Measurements from ENCODE around the gene FAM13C. TPM values are rescaled to one million over a fixed set of nuclear protein-coding genes. Genes with fewer than 3 reads are reported as not detected.

Gene FAM13C
- total and polyA plus RNA-seq, 2 of the 13 experiments (the other 11 are each of a cell fraction or from before 2014, with no cell fraction given) = 0.07 to 0.26 TPM

GRCh38 chr10:59222788-59223187, 139.6 kb downstream of the FAM13C start:
- Histone ChIP-seq H3K4me2 (ENCODE audit: low read depth, low read length) (no peak overlapping the region), H3K4me1 (ENCODE audit: insufficient read depth, low read length) (peaks cover 65% of the 10 kb centered on the region), H3K9me3 (ENCODE audit: low read length) (no peaks in the 10 kb centered on the region), H3K79me2 (ENCODE audit: insufficient read depth, low read length) (peaks cover 100% of the 10 kb centered on the region), H3K9ac (ENCODE audit: insufficient read depth, low read depth, low read length) (no peak overlapping the region), H2AFZ (ENCODE audit: low read length) (no peak overlapping the region), H3K27me3 (ENCODE audit: control insufficient read depth in 1 of 2, insufficient read depth in 2 of 2, low read length in 2 of 2) (no peaks in the 10 kb centered on the region), H3K27ac (ENCODE audit: extremely low read length, insufficient read depth, low read length) (peak overlapping the region; percentile 58), H4K20me1 (ENCODE audit: insufficient read depth, low read length) (peaks cover 89% of the 10 kb centered on the region), H3K4me3 (replicated peaks in 1 of 3; ENCODE audit: insufficient read depth in 1 of 3, low read depth in 2 of 3, low read length in 3 of 3) (no peak overlapping the region), H3K36me3 (replicated peaks in 1 of 2; ENCODE audit: control insufficient read depth in 1 of 2, insufficient read depth in 2 of 2, low read length in 2 of 2) (peaks cover 0 to 2% of the 10 kb centered on the region in 2 experiments; a peak in 3 of 5 replicates)
- DNase-seq (ENCODE audit: low spot score) = peak; percentile 89
- POLR2A ChIA-PET = interaction anchor here (0.7 kb wide), 1 partner anchor 255 kb away, joined by 3 read pairs; no protein-coding TSS in a partner anchor
- in situ Hi-C loops (cut with HindIII; ENCODE audit: extremely low pct_ligation_motif_present, low pct_unique_long_range_greater_than_20kb) = no loop called here
- no TSS peak for BruUV-seq (replicated peaks)
- CTCF ChIA-PET (ENCODE audit: low intra/inter-chr PET ratio, low total read pairs) = no interaction called here
- intact Hi-C loops (cut with micrococcal nuclease; ENCODE audit: unreplicated experiment) = loop anchor here (5.0 to 10.0 kb wide), 3 partner anchors 40 to 328 kb away; no protein-coding TSS in a partner anchor
- FAIRE-seq = no peak
- ATAC-seq = peak; percentile 96
- no peak for TF ChIP-seq TMF1 (CRISPR knock-in tag; IDR thresholded peaks at IDR 0.05; ENCODE audit: low read depth)
- no peak for TF ChIP-seq CBX1 (IDR thresholded peaks at IDR 0.05; ENCODE audit: low read depth)
- peak; percentile 72 for TF ChIP-seq ELF3 (CRISPR knock-in tag; IDR thresholded peaks at IDR 0.05)
- no peak for TF ChIP-seq CC2D1A (CRISPR knock-in tag; IDR thresholded peaks at IDR 0.05)
- no peak for TF ChIP-seq SMARCE1 (IDR thresholded peaks at IDR 0.05; ENCODE audit: borderline replicate concordance)
- no peak for TF ChIP-seq TP53 (CRISPR knock-in tag; conservative IDR thresholded peaks at IDR 0.05)
- TF ChIP-seq MED1 (CRISPR knock-in tag; IDR thresholded peaks at IDR 0.05) = 0 out of 2 replicates have a peak, but pooled peaks have one; percentile 16
- no peak for TF ChIP-seq GTF3A (CRISPR knock-in tag; conservative IDR thresholded peaks at IDR 0.05)
- peak; percentile 56 for TF ChIP-seq SOX5 (CRISPR knock-in tag; IDR thresholded peaks at IDR 0.05; ENCODE audit: borderline replicate concordance)
- no peak for TF ChIP-seq HMGXB4 (CRISPR knock-in tag; IDR thresholded peaks at IDR 0.05; ENCODE audit: borderline replicate concordance in 1 of 2, low read depth in 1 of 2)
- TF ChIP-seq CEBPG (CRISPR knock-in tag; IDR thresholded peaks at IDR 0.05) = peak; percentile 54
- TF ChIP-seq RBM22 (optimal IDR thresholded peaks at IDR 0.05; ENCODE audit: low read length) = peak; percentile 60
- no peak for TF ChIP-seq ZFP36L1 (CRISPR knock-in tag; IDR thresholded peaks at IDR 0.05)
- TF ChIP-seq, protein P1, sequence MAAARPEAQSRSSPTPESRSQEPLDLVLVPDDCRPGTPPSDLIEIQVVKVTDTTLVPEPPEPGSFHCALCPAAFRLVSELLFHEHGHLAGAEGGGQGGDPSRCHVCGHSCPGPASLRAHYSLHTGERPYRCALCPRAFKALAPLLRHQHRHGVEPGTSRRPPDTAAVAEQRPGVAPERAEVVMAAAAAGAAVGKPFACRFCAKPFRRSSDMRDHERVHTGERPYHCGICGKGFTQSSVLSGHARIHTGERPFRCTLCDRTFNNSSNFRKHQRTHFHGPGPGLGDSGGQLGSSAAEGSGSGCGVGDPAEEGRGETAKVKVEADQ (CRISPR knock-in tag; IDR thresholded peaks at IDR 0.05; ENCODE audit: borderline replicate concordance) = no peak
- TF ChIP-seq SOX13 (IDR thresholded peaks at IDR 0.05) = no peak
- TF ChIP-seq SOX13 (CRISPR knock-in tag; conservative IDR thresholded peaks at IDR 0.05 in 1 of 2, IDR thresholded peaks at IDR 0.05 in 1 of 2) = peak in 1 of 2 experiments; percentile 52; a peak in 1 of 4 replicates
- TF ChIP-seq HMG20A (CRISPR knock-in tag; IDR thresholded peaks at IDR 0.05; ENCODE audit: borderline replicate concordance) = peak; percentile 73; the same call in 1 of the 2 replicates
- 0 out of 2 replicates have a peak, but pooled peaks have one; percentile 28 for TF ChIP-seq ZNF614 (CRISPR knock-in tag; IDR thresholded peaks at IDR 0.05; ENCODE audit: borderline replicate concordance)
- no peak for TF ChIP-seq ZNF282 (IDR thresholded peaks at IDR 0.05; ENCODE audit: partially characterized antibody)
- no peak for TF ChIP-seq ZNF557 (CRISPR knock-in tag; IDR thresholded peaks at IDR 0.05)
- TF ChIP-seq, protein P2, sequence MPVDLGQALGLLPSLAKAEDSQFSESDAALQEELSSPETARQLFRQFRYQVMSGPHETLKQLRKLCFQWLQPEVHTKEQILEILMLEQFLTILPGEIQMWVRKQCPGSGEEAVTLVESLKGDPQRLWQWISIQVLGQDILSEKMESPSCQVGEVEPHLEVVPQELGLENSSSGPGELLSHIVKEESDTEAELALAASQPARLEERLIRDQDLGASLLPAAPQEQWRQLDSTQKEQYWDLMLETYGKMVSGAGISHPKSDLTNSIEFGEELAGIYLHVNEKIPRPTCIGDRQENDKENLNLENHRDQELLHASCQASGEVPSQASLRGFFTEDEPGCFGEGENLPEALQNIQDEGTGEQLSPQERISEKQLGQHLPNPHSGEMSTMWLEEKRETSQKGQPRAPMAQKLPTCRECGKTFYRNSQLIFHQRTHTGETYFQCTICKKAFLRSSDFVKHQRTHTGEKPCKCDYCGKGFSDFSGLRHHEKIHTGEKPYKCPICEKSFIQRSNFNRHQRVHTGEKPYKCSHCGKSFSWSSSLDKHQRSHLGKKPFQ (CRISPR knock-in tag; IDR thresholded peaks at IDR 0.05; ENCODE audit: insufficient replicate concordance) = no peak
- no peak for TF ChIP-seq ZSCAN22 (CRISPR knock-in tag; IDR thresholded peaks at IDR 0.05)

Data from HepG2 (cell line).